ENCODE measurements around the gene AFDN.

Gene AFDN

GRCh38 chr6:167856999-167857660 lies 30.4 kb downstream of the AFDN start:
- H3K4me3 ChIP-seq (ENCODE audit: low read depth, low read length): no peak overlapping the region
- no peak for DNase-seq (ENCODE audit: low read depth)
- TF ChIP-seq, protein P1, sequence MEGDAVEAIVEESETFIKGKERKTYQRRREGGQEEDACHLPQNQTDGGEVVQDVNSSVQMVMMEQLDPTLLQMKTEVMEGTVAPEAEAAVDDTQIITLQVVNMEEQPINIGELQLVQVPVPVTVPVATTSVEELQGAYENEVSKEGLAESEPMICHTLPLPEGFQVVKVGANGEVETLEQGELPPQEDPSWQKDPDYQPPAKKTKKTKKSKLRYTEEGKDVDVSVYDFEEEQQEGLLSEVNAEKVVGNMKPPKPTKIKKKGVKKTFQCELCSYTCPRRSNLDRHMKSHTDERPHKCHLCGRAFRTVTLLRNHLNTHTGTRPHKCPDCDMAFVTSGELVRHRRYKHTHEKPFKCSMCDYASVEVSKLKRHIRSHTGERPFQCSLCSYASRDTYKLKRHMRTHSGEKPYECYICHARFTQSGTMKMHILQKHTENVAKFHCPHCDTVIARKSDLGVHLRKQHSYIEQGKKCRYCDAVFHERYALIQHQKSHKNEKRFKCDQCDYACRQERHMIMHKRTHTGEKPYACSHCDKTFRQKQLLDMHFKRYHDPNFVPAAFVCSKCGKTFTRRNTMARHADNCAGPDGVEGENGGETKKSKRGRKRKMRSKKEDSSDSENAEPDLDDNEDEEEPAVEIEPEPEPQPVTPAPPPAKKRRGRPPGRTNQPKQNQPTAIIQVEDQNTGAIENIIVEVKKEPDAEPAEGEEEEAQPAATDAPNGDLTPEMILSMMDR (IDR thresholded peaks at IDR 0.05; ENCODE audit: control insufficient read depth, extremely low read depth, insufficient read depth): no peak

GRCh38 chr6:167858086-167858591 lies 31.4 kb downstream of the AFDN start:
- H3K4me3 ChIP-seq (ENCODE audit: low read depth, low read length): no peak overlapping the region
- TF ChIP-seq, protein P1 (IDR thresholded peaks at IDR 0.05; ENCODE audit: control insufficient read depth, extremely low read depth, insufficient read depth): no peak
- DNase-seq (ENCODE audit: low read depth): no peak

GRCh38 chr6:167858842-167859664 lies 32.3 kb downstream of the AFDN start:
- TF ChIP-seq, protein P1 (IDR thresholded peaks at IDR 0.05; ENCODE audit: control insufficient read depth, extremely low read depth, insufficient read depth): no peak
- DNase-seq (ENCODE audit: low read depth): no peak
- H3K4me3 ChIP-seq (ENCODE audit: low read depth, low read length): no peak overlapping the region

- TF ChIP-seq, protein P1 (IDR thresholded peaks at IDR 0.05; ENCODE audit: control insufficient read depth, extremely low read depth, insufficient read depth): no peak
- no peak for DNase-seq (ENCODE audit: low read depth)
- no peak overlapping the region for H3K4me3 ChIP-seq (ENCODE audit: low read depth, low read length)
Measured at GRCh38 chr6:167860550-167861226, 34.0 kb downstream of the AFDN start.

GRCh38 chr6:167861424-167861823 lies 34.7 kb downstream of the AFDN start:
- TF ChIP-seq, protein P1 (IDR thresholded peaks at IDR 0.05; ENCODE audit: control insufficient read depth, extremely low read depth, insufficient read depth): no peak
- DNase-seq (ENCODE audit: low read depth): no peak
- no peak overlapping the region for H3K4me3 ChIP-seq (ENCODE audit: low read depth, low read length)

GRCh38 chr6:167863897-167864296 lies 37.2 kb downstream of the AFDN start:
- no peak overlapping the region for H3K4me3 ChIP-seq (ENCODE audit: low read depth, low read length)
- TF ChIP-seq, protein P1 (IDR thresholded peaks at IDR 0.05; ENCODE audit: control insufficient read depth, extremely low read depth, insufficient read depth): no peak
- no peak for DNase-seq (ENCODE audit: low read depth)
